AG08395 (cell line): ENCODE measurements around the gene SARDH.
"Not testable (repeated sequence)": the region's sequence is repeated elsewhere in the genome, so short reads cannot be mapped to it uniquely, and the experiment has no call there.

Experiments
- DNase-seq: peaks from one replicate; pipeline ENCODE4 v3.0.0; 2012; ENCODE audit warnings: mixed read lengths, low spot score

SARDH gene

DNA sequence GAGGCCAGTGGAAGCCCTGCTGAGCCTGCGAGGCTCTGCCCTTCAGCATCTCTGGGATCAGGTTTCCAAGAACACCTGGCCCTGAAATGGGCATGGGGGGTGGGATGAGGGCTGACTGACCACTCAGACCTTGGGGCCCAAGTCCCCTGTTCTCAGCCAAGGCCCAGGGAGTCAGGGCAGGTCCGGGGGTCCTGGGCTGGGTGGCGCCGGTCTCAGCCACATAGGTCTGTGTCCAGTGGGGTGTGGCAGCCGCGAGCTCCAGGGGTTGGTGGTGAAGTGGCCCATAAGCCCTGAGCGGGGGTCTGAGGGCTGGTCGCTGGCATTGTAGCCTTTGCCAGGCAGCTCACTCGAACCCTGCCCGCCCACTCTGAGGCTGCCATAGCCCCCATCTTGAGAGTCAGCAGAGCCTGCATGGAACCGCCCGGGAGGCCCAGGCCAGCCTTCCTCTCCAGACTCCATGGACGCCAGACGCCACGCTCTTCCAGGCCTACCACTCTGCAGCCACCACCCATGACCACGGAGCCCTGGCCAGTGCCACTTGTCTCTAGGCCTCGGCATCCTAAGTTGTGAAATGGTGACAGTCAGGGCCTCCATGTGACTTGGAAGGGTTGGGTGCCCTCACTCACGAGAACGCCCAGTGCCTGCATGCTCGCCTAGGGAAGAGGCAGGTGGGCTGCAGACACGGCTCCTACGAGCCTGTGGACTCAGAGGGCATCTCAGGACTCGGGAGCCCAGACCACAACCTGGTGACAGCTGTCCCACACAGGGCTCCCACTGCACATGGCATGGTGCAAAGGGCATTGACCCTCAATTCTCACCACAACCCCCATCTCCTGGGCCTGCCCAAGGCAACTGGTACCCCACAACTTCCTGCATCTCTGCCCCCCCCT, 108.7 kb downstream of the SARDH start:
- no peak for DNase-seq

GRCh38 chr9:133628766-133629165, 109.4 kb downstream of the SARDH start:
- no peak for DNase-seq

GRCh38 chr9:133627341-133627740, 110.8 kb downstream of the SARDH start:
- no peak for DNase-seq

DNA sequence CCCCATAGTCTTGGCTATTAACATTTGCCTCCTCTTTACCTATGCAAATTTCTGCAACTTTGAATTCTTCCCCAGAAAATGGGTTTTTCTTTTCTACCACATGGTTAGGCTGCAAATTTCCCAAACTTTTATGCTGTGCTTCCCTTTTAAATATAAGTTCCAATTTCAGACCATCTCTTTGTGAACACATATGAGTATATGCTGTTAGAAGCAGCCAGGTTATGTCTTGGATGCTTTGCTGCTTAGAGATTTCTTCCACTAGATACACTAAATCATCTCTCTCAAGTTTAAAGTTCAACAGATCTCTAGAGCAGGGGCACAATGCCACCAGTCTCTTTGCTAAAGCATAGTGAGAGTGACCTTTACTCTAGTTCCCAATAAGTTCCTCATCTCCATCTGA, 112.1 kb downstream of the SARDH start:
- DNase-seq, result not testable (repeated sequence)

GRCh38 chr9:133622555-133622954, 115.6 kb downstream of the SARDH start:
- no peak for DNase-seq

DNA sequence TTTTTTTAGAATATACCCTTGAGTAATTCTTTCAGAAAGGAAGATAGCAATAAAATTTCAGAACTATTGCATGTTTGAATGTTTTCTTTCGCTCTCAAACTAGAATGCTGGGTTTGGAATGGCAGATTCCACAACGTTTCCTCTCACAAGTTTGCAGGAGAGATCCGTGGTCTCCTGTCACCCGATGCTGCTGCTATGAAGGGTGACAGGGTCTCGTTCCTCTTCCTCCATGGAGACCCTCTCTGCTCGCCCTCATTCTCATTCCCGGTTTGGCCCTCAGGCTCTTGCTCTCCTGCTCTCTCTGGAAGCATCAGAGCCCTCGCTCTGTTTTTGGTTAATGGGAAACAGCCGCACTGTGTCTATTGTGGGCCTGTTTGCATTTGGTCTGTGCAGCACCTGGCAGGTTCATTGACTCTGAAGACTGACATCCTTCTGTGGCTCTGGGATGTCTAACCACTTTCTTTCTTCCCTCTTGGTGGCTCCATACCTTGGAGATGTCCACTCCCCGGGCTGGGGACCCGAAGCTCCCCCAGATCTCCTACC, 116.4 kb downstream of the SARDH start:
- no peak for DNase-seq

DNA sequence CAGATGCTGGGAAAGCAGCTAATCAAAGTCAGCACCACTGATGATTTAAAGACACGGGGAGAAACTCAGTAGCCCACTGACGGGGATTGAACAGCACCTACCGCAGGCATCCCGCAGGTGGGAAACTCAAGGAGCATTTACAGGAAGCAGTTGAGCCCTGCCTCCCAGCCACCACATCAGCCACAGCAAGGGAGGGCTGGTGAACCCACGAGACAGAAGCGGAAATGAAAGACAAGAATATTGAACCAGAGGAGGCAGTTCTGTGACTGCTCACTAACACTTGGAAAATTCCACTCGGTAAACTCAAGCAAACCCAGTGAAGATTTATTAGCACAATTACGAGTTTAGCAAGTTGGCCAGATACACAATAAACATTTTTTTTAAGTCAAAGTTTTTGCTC, 118.4 kb downstream of the SARDH start:
- no peak for DNase-seq

DNA sequence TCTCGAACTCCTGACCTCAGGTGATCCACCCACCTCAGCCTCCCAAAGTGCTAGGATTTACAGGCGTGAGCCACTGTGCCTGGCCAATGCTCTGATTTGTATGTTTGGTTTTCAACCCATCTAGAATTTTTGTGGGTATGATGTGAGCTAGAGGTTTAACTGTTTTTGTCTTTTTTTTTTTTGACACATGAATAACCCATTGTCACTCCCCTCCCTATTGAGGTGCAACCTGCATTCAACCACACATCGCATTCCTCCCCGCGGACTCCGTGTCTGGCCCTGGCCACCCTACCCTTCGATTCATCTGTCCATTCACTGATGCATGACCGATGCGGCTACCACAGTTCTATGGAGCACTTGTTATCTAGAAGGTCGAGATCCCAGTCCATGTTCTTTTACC, 119.4 kb downstream of the SARDH start:
- no peak for DNase-seq

DNA sequence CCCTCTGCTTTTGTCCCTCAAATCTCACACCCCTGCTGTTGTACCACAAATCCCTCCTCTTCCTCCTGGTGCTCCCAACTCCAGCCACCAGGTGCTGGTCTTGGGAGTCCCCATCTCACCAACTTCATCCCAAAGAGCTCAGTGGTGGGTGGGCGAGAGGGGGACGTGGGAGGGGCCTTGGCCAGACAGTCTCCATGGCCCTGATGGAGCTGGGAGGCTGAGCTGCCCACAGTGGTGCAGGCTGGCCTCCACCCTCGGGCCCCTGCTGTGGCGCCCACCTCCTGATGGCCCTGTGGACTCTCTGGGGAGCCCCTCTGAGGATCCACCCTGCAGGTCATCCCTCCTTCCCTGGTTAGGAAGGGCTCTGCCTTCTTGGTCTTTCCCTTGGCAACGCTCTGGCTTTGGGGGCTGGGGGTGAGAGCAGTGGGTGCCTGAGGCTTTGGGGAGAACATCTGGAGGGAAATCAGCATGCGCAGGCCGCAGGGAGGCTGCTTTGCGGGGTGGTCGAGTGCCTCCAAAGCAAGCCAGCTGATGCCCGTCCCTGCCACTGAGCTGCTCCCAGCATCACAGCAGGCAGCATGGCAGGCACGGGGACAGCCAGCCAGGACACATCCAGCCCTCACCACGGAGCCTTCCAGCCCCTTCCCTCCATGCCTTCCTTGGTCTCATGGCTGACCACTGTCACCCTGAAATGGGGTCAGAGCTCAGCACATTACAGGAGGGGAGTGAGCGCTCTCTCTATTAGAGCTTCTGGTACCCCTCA, 121.3 kb downstream of the SARDH start:
- DNase-seq, result no peak

GRCh38 chr9:133615606-133616188, 122.5 kb downstream of the SARDH start:
- no peak for DNase-seq

GRCh38 chr9:133615186-133615585, 123.0 kb downstream of the SARDH start:
- no peak for DNase-seq

- no peak for DNase-seq
Observed at GRCh38 chr9:133614678-133615077, 123.5 kb downstream of the SARDH start.

DNA sequence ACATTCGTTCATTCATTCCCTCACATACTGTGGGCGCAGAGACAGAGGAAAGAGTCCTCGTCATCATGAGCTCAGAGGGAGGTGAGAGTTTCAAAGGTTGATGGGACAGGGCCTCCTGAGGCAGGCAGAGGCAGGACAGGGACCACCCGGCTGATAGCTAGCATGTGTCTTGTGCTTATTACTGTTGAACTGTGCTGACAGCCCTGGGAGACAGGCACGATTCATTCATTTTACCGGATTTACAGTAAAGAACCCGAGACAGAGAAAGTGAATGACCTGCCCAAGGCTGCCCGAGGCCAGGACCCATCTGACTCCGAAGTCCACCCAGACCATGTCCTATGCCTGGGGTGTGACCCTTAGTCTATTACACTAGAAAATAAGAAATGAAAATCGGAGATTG, 124.1 kb downstream of the SARDH start:
- DNase-seq, result no peak
